GM18507 (cell line): ENCODE results near the gene SLC17A5.
"Not testable (repeated sequence)": the region's sequence is repeated elsewhere in the genome, so short reads cannot be mapped to it uniquely, and the experiment has no call there.

Experiments used
- DNase-seq: peaks from one replicate; pipeline ENCODE4 v3.0.0; 2011; ENCODE audit warnings: low read depth; ENCODE audit not compliant: insufficient read length; ENCODE audit errors: extremely low spot score
- FAIRE-seq: peaks from 2 replicates; lab custom pipeline; 2011; peaks lifted over from hg19 to GRCh38; lab: Jason Lieb, UNC

The SLC17A5 gene

DNA sequence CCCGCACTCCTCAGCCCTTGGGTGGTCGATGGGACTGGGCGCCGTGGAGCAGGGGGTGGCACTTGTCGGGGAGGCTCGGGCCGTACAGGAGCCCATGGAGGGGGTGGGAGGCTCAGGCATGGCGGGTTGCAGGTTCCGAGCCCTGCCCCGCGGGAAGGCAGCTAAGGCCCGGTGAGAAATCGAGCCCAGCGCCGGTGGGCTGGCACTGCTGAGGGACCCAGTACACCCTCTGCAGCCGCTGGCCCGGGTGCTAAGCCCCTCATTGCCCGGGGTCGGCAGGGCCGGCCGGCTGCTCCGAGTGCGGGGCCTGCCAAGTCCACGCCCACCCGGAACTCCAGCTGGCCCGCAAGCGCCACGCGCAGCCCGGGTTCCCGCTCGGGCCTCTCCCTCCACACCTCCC lies 81.3 kb downstream of the SLC17A5 start:
- not testable (repeated sequence) for DNase-seq, FAIRE-seq

- FAIRE-seq, DNase-seq: not testable (repeated sequence)
Observed at GRCh38 chr6:73571218-73572181, 82.3 kb downstream of the SLC17A5 start.

DNA sequence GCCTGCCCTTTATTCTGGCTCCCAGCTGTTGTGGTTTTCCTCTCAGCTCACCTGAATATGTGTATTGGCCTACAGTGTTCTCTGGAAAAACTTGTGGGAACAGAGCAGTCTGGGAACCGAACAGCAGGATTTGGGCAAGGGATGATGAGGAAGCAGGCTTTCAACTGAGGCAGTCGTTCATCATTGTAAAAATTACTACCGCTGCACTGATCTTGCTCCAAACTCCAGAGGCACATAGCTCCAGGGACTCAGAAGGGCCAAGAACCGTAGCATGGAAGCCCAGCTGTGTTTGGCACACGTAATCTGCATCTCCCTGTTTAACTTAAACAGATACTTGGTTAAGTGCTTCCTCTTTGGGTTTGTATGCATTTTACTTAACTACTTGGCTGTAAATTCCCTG lies 84.7 kb downstream of the SLC17A5 start:
- FAIRE-seq (no peak), DNase-seq (no peak)

DNA sequence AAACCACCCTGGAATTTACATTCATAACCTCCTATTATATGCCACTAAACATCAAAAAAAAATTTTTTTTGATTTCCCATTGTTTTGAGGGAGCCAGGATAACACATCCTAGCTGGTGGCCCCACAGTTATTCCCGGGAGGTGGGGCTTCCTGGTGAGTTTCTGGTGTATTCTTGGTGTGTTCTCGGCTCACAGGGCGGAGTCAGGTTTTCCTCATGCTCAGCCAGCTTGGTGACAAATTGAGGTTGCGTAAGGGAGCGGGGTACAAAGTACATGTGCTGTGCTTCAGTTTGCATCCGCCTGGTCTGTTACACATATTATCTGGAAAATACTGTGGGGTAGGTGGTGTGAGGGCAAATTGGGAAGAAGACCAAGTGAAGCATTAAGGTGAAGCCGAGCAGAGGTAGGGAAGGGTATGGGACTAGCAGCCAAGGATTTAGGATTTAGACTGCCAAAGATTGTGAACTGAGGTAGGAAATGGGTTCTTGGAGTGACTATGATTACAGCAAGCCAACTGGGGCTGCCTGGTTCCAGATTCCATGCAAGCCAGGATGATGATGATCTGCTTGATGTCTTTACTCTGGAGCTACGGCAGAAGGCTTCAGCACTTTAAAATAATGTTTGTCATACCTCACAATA lies 86.7 kb downstream of the SLC17A5 start:
- DNase-seq (no peak), FAIRE-seq (no peak)

GRCh38 chr6:73566486-73566871 lies 87.3 kb downstream of the SLC17A5 start:
- FAIRE-seq, DNase-seq: not testable (repeated sequence)

DNA sequence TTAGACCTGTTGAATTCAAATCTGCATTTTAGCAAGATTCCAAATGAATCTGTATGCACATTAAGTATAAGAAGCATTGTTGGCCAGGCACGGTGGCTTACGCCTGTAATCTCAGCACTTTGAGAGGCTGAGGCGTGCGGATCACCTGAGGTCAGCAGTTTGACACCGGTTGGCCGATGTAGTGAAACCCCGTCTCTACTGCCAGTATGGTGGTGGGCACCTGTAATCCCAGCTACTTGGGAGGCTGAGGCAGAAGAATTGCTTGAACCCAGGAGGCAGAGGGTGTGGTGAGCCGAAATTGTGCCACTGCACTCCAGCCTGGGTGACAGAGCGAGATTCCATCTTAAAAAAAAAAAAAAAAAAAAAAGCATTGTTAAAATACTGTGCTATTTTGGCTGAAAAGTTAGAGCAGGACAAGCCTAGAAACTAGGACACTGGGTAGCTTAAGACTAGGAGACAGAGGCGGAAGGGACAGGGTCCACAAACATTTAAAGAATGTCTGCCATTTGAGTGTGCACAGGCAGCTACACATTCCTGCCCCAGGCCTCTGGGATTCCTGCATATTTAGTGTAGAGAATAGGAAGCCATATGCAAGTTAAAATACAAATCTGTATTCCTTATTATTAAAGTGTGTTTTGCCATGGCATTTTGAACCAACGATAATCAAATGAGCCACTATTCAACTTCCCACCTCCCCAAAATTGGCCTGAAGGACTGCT lies 87.9 kb downstream of the SLC17A5 start:
- DNase-seq: no peak
- FAIRE-seq: no peak

- FAIRE-seq (no peak), DNase-seq (no peak)
Observed at GRCh38 chr6:73564578-73565345, 89.0 kb downstream of the SLC17A5 start.

- DNase-seq: no peak
- FAIRE-seq: no peak
Observed at GRCh38 chr6:73562558-73562957, 91.2 kb downstream of the SLC17A5 start.

GRCh38 chr6:73560853-73561407 lies 92.9 kb downstream of the SLC17A5 start:
- FAIRE-seq: peak; percentile 75

DNA sequence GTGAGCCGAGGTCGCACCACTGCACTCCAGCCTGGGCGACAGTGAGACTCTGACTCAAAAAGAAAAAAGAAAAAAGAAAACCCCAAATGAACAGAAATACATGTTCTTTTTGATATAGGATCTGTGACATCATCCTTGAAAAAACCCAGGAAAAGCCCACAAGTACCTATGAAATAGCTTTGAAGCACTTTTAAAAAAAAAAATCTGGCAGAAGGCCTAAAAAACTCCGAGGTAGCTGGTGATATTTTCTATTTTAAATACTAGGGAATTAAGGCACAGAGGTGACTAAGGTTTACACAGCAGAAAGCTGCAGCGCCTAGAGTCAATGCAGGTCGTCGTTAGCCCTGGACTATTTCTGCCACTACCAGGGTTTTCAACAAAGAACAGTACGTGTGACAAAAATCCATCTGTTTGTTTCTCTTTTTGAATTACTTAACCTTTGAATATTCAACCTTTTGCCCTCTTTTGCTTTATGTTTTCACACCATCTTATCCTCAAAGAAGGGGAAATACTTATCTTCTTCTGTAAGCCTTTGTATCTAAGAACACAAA lies 93.5 kb downstream of the SLC17A5 start:
- FAIRE-seq: no peak
- no peak for DNase-seq

More at GRCh38 chr6:73560853-73561407, 92.9 kb downstream of the SLC17A5 start:
- DNase-seq: no peak

DNA sequence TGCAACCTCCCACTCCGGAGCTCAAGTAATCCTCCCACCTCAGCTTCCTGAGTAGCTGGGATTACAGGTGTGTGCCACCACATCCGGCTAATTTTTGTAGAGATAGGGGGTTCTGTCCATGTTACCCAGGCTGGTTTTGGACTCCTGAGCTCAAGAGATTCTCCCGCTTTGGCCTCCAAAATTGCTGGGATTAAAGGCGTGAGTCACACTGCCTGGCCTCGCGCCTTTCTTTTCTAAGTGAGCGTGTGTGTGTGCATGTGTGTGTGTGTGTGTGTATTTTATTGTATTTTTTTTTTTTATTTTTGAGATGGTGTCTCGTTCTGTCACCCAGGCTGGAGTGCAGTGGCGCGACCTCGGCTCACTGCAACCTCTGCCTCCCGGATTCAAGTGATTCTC lies 94.4 kb downstream of the SLC17A5 start:
- not testable (repeated sequence) for DNase-seq, FAIRE-seq

GRCh38 chr6:73558624-73559398 lies 95.0 kb downstream of the SLC17A5 start:
- FAIRE-seq (peak; percentile 56), DNase-seq (no peak)

DNA sequence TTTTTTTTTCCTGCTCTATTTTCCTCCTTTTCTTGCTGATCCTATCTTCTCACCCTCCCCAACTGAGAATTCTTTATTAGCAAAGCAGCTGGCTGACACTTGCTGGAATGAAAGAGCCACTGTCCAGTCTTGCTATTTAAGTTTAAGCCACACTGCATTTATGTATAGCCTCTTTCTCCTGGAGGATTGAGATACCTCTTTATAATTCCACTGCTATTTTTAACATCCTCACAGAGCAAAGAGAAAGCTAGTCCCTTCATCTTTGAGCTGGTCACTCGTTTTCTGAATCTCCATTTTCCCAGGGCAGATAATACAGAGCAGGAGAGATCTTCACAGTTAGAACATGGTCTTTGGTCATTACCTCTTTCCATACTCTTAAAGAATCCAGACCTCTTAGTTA lies 97.0 kb downstream of the SLC17A5 start:
- DNase-seq (no peak), FAIRE-seq (no peak)

- not testable (repeated sequence) for FAIRE-seq, DNase-seq
Observed at GRCh38 chr6:73555380-73555949, 98.3 kb downstream of the SLC17A5 start.

DNA sequence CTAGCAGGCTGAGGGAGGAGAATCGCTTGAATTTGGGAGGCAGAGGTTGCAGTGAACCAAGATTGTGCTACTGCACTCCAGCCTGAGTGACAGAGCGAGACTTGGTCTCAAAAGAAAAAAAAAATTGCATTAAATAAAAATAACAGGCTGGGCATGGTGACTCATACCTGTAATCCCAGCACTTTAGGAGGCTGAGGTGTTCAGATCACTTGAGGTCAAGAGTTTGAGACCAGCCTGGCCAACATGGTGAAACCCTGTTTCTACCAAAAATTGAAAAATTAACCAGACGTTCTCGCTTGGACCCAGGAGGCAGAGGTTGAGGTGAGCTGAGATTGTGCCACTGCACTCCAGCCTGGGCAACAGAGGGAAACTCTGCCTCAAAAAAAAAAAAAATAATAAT lies 102.7 kb downstream of the SLC17A5 start:
- FAIRE-seq, DNase-seq: not testable (repeated sequence)

DNA sequence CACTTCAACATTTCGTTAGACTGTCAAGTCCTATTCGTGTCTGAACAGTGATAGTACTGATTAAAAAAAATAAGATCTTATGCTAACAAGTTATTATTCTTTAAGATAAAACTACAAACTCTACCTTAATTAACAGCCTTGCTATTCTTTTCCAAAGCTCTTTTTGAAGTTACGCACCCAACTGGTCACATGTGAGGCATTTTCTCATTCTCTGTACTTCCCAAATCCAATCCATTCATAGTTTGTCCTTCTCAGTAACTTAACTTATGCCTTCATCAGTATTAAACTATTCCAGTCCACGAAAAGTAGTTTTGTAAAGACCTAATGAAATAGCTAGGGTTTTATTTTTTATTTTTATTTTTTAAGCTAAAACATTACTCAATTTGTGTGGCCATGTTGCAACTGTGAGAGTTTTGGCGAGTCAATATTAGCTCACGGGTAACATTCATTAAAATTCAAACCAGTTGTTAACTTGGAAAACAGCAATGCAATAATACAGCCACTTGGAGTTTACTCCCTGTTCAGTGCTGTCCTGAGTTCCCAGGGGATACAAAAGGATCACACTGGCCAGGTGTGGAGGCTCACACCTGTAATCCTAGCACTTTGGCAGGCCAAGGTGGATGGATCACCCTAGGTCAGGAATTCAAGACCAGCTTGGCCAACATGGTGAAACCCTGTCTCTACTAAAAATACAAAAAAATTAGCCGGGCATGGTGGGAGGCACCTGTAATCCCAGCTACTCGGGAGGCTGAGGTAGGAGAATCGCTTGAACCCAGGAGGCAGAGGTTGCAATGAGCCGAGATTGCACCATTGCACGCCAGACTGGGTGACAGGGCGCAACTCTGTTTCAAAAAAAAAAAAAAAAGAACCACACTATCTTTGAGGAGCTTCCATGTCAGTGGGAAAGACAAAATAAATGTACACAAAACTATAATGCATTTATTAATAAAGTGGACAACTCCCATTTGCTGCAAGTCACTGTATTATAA lies 105.0 kb downstream of the SLC17A5 start:
- no peak for DNase-seq
- FAIRE-seq: no peak

GRCh38 chr6:73547036-73547435 lies 106.8 kb downstream of the SLC17A5 start:
- DNase-seq (no peak), FAIRE-seq (no peak)
